Muscle of leg (tissue), 16 donors: ENCODE results near the gene LRRC51. TPM values are rescaled to one million over a fixed set of nuclear protein-coding genes. Genes with fewer than 3 reads are reported as not detected.
A peak's percentile ranks its signal among the peaks of the same experiment; 100 is the strongest.

Experiments
- DNase-seq: peaks from one replicate; pipeline ENCODE4 v3.0.0; 2013
- H3K27ac ChIP-seq: one replicate; pipeline ENCODE4 v1.5.1; 2013; ENCODE audit warnings: mild to moderate bottlenecking, low read length, control low read depth
- H3K27me3 ChIP-seq: one replicate; pipeline ENCODE4 v1.6.1; 2013; ENCODE audit warnings: low read length; ENCODE audit not compliant: control insufficient read depth, insufficient read depth
- H3K36me3 ChIP-seq: one replicate; pipeline ENCODE4 v1.6.1; 2013; ENCODE audit warnings: low read length; ENCODE audit not compliant: control insufficient read depth, insufficient read depth
- H3K4me1 ChIP-seq: one replicate; pipeline ENCODE4 v1.6.1; 2013; ENCODE audit warnings: low read length; ENCODE audit not compliant: control insufficient read depth, insufficient read depth
- H3K4me3 ChIP-seq: one replicate; pipeline ENCODE4 v1.5.1; 2013; ENCODE audit warnings: low read length, control low read depth
- H3K9me3 ChIP-seq: replicated peaks from 2 replicates; pipeline ENCODE4 v1.6.1; 2013; ENCODE audit warnings: low read depth, low read length; ENCODE audit not compliant: control insufficient read depth
- WGBS: methylation state at CpG from one replicate; pipeline ENCODE4 v1.1.5; 2013; ENCODE audit warnings: missing lambda C conversion rate; ENCODE audit not compliant: insufficient coverage; 5-methylcytosine and 5-hydroxymethylcytosine counted together
- long read RNA-seq, 11 donors: transcript quantifications; one replicate each; lab custom pipeline, GENCODE V29; 2026
- polyA plus RNA-seq, 8 donors: library from polyadenylated mRNA; unstranded; fragments of 120-200 nt; gene quantifications; one replicate each; pipeline versions ENCODE4 v1.2.1 to v1.2.3, GENCODE V29; 2013; ENCODE audit warnings: inconsistent platforms in 1 of 8, low replicate concordance in 1 of 8; ENCODE audit not compliant: insufficient read length in 8 of 8, insufficient read depth in 1 of 8
- total RNA-seq: library from RNA; stranded (reverse); fragments of 120-200 nt; gene quantifications from one replicate; pipeline ENCODE4 v1.2.4, GENCODE V29; 2013

Gene LRRC51
- total RNA-seq (3.4 TPM), polyA plus RNA-seq (1 to 10 TPM; 5.8 to 9.5 (median 7.7) TPM)
- long read RNA-seq, donor 1, partial matches to known transcripts: 0 of 1 reads
- long read RNA-seq, donor 1, other reads (novel, unspliced or antisense): 0 of 1 reads
- long read RNA-seq, donor 2: 0 reads
- long read RNA-seq, donor 3: 0 reads
- long read RNA-seq, donor 4: 0 reads
- long read RNA-seq, donor 5, partial matches to known transcripts: 0 of 3 reads
- long read RNA-seq, donor 5, other reads (novel, unspliced or antisense): 0 of 3 reads
- long read RNA-seq, donor 6, partial matches to known transcripts: 0 of 4 reads
- long read RNA-seq, donor 6, other reads (novel, unspliced or antisense): 0 of 4 reads
- long read RNA-seq, donor 7: 0 reads
- long read RNA-seq, donor 8, partial matches to known transcripts: 0 of 1 reads
- long read RNA-seq, donor 8, other reads (novel, unspliced or antisense): 0 of 1 reads
- long read RNA-seq, donor 9, partial matches to known transcripts: 0 of 1 reads
- long read RNA-seq, donor 9, other reads (novel, unspliced or antisense): 0 of 1 reads
- long read RNA-seq, donor 10: 0 reads
- long read RNA-seq, donor 11: 0 reads

- 0% methylated on average over 47 of the region's 60 CpGs for WGBS
- Histone ChIP-seq H3K36me3 (peaks cover 7% of the 10 kb centered on the region), H3K4me3 (peak within 1 kb of the TSS; percentile 84), H3K27ac (peak within 1 kb of the TSS; percentile 94), H3K4me1 (peaks cover 19% of the 10 kb centered on the region), H3K9me3 (no peaks in the 10 kb centered on the region), H3K27me3 (no peaks in the 10 kb centered on the region)
- peak; percentile 100 for DNase-seq
Observed at GRCh38 chr11:72080326-72081183, at the start of gene LRRC51, which contains the start of gene NUMA1. Gene LRRC51, plus strand, starts transcription at chr11:72080850. Its CDS starts 8,234 bp downstream, at chr11:72089084. Gene NUMA1, minus strand, starts transcription at chr11:72080542. Its CDS starts 44,599 bp downstream, at chr11:72035943.

GRCh38 chr11:72036687-72037086, 44.0 kb upstream of the LRRC51 start:
- Histone ChIP-seq H3K27ac (no peak overlapping the region), H3K4me1 (peaks cover 34% of the 10 kb centered on the region), H3K4me3 (no peak overlapping the region), H3K27me3 (no peaks in the 10 kb centered on the region), H3K9me3 (no peaks in the 10 kb centered on the region), H3K36me3 (peaks cover 32% of the 10 kb centered on the region)
- WGBS: 36% methylated on average over 2 of the region's 3 CpGs
- DNase-seq: no peak

GRCh38 chr11:72037554-72038311, 42.9 kb upstream of the LRRC51 start:
- no peaks in the 10 kb centered on the region for H3K9me3 ChIP-seq
- peaks cover 29% of the 10 kb centered on the region for H3K36me3 ChIP-seq
- WGBS: 16% methylated on average over 4 of the region's 4 CpGs
- H3K4me3 ChIP-seq: peak overlapping the region; percentile 75
- peak overlapping the region; percentile 98 for H3K27ac ChIP-seq
- DNase-seq: peak; percentile 80
- no peaks in the 10 kb centered on the region for H3K27me3 ChIP-seq
- H3K4me1 ChIP-seq: peaks cover 43% of the 10 kb centered on the region

GRCh38 chr11:72038491-72038890, 42.2 kb upstream of the LRRC51 start:
- Histone ChIP-seq H3K4me3 (peak overlapping the region; percentile 75), H3K9me3 (no peaks in the 10 kb centered on the region), H3K4me1 (peaks cover 44% of the 10 kb centered on the region), H3K36me3 (peaks cover 23% of the 10 kb centered on the region), H3K27me3 (no peaks in the 10 kb centered on the region), H3K27ac (peak overlapping the region; percentile 98)
- DNase-seq: peak; percentile 93
- 0% methylated on average over 1 of the region's 2 CpGs for WGBS

GRCh38 chr11:72039031-72039855, 41.4 kb upstream of the LRRC51 start:
- peak; percentile 76 for DNase-seq
- 28% methylated on average over 2 of the region's 5 CpGs for WGBS
- H3K4me1 ChIP-seq: peaks cover 44% of the 10 kb centered on the region
- H3K27ac ChIP-seq: peak overlapping the region; percentile 98
- H3K9me3 ChIP-seq: no peaks in the 10 kb centered on the region
- H3K4me3 ChIP-seq: peak overlapping the region; percentile 75
- H3K36me3 ChIP-seq: peaks cover 19% of the 10 kb centered on the region
- H3K27me3 ChIP-seq: no peaks in the 10 kb centered on the region

- Histone ChIP-seq H3K27me3 (no peaks in the 10 kb centered on the region), H3K36me3 (peaks cover 14% of the 10 kb centered on the region), H3K9me3 (no peaks in the 10 kb centered on the region), H3K4me1 (peaks cover 44% of the 10 kb centered on the region), H3K4me3 (peak overlapping the region; percentile 75), H3K27ac (peak overlapping the region; percentile 98)
- peak; percentile 61 for DNase-seq
- WGBS: 5% methylated on average over 4 of the region's 6 CpGs
Observed at GRCh38 chr11:72039856-72040401, 40.7 kb upstream of the LRRC51 start.

- Histone ChIP-seq H3K4me1 (peaks cover 46% of the 10 kb centered on the region), H3K4me3 (peak overlapping the region; percentile 75), H3K27me3 (no peaks in the 10 kb centered on the region), H3K36me3 (peaks cover 6% of the 10 kb centered on the region), H3K9me3 (no peaks in the 10 kb centered on the region), H3K27ac (peak overlapping the region; percentile 98)
- 0% methylated on average over 7 of the region's 23 CpGs for WGBS
- DNase-seq: peak; percentile 99
Observed at GRCh38 chr11:72040491-72041363, 39.9 kb upstream of the LRRC51 start.

- Histone ChIP-seq H3K36me3 (peaks cover 6% of the 10 kb centered on the region), H3K27me3 (no peaks in the 10 kb centered on the region), H3K4me1 (peaks cover 50% of the 10 kb centered on the region), H3K9me3 (no peaks in the 10 kb centered on the region), H3K27ac (peak overlapping the region; percentile 98), H3K4me3 (peak overlapping the region; percentile 75)
- DNase-seq: peak; percentile 96
- 0% methylated on average over 20 of the region's 23 CpGs for WGBS
Observed at GRCh38 chr11:72041364-72042063, 39.1 kb upstream of the LRRC51 start.
